Ecto neural progenitor cell (in vitro differentiated cells): ENCODE data around the gene RHOT2.

Experiments used
- DNase-seq: peaks from one replicate; pipeline ENCODE4 v3.0.0-alpha.2; 2018; ENCODE audit warnings: low spot score

RHOT2 gene

GRCh38 chr16:647173-647902, 20.6 kb upstream of the RHOT2 start:
- no peak for DNase-seq

GRCh38 chr16:648071-648780, 19.7 kb upstream of the RHOT2 start:
- DNase-seq = no peak

GRCh38 chr16:648781-649589, 18.9 kb upstream of the RHOT2 start, which contains the start of gene WDR90:
TSS of gene WDR90 (plus strand) at chr16:649365. CDS start at chr16:649417, 52 bp downstream.
- peak; percentile 96 for DNase-seq

- DNase-seq = no peak
Measured at GRCh38 chr16:649631-650030, 18.3 kb upstream of the RHOT2 start.

- DNase-seq = no peak
Measured at GRCh38 chr16:651844-652243, 16.1 kb upstream of the RHOT2 start.

- DNase-seq = no peak
Measured at GRCh38 chr16:652454-653305, 15.3 kb upstream of the RHOT2 start.

- DNase-seq = no peak
Measured at GRCh38 chr16:654034-654433, 13.9 kb upstream of the RHOT2 start.

GRCh38 chr16:657487-657886, 10.4 kb upstream of the RHOT2 start:
- DNase-seq = no peak

GRCh38 chr16:658679-659571, 9.0 kb upstream of the RHOT2 start:
- no peak for DNase-seq

GRCh38 chr16:659618-660017, 8.3 kb upstream of the RHOT2 start:
- no peak for DNase-seq

- DNase-seq = no peak
Measured at GRCh38 chr16:660132-660458, 7.8 kb upstream of the RHOT2 start.

GRCh38 chr16:660459-661183, 7.3 kb upstream of the RHOT2 start:
- peak; percentile 93 for DNase-seq

GRCh38 chr16:661184-661821, 6.6 kb upstream of the RHOT2 start:
- DNase-seq = no peak

- DNase-seq = no peak
Measured at GRCh38 chr16:662095-662494, 5.8 kb upstream of the RHOT2 start.

- no peak for DNase-seq
Measured at GRCh38 chr16:662597-662996, 5.3 kb upstream of the RHOT2 start.

- DNase-seq = no peak
Measured at GRCh38 chr16:666572-666971, 1.4 kb upstream of the RHOT2 start.

GRCh38 chr16:667113-667779, 686 bp upstream of the RHOT2 start:
- DNase-seq = no peak

- DNase-seq = no peak
Measured at GRCh38 chr16:668519-669171, 713 bp downstream of the RHOT2 start.

- no peak for DNase-seq
Measured at GRCh38 chr16:669666-670065, 1.7 kb downstream of the RHOT2 start.
